Fibroblast of pulmonary artery (primary cell): ENCODE measurements around the gene SERPINH1.

Source experiments
- DNase-seq: peaks from one replicate; pipeline ENCODE4 v3.0.0-alpha.2; 2010; ENCODE audit warnings: low read depth
- H3K4me3 ChIP-seq: replicated peaks from 2 replicates; pipeline ENCODE4 v1.5.1; 2011; ENCODE audit warnings: low read depth, mild to moderate bottlenecking, control low read depth, low read length, moderate library complexity
- CTCF ChIP-seq: IDR thresholded peaks from 2 replicates; pipeline ENCODE4 v1.5.1; 2011; ENCODE audit warnings: mild to moderate bottlenecking, control low read depth, low read length, inconsistent platforms; ENCODE audit errors: missing control alignments

SERPINH1 gene

DNA sequence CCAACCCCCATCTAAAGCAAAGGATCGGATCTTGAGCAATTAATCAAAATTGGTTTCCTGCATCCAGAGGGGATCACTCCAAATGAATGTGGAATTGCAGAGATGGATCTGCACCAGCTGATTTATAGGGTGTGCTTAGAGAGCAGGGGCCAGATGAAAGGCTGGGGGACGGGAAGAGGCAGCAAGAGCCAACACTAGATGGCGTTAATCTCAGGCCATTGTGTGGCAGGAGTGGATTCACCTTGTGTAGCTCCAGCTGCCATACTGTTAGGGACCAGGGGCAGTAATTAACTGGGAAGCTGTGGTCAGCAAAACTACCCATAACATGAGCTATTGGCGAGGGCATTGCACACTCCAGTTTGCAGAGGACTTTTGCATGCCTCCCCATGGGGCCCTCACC is 35.6 kb downstream of the SERPINH1 start:
- peak; percentile 44 for DNase-seq
- peak; percentile 71 for TF ChIP-seq CTCF
- H3K4me3 ChIP-seq = no peak overlapping the region

GRCh38 chr11:75598264-75598663 is 36.2 kb downstream of the SERPINH1 start:
- no peak overlapping the region for H3K4me3 ChIP-seq
- no peak for TF ChIP-seq CTCF
- no peak for DNase-seq

DNA sequence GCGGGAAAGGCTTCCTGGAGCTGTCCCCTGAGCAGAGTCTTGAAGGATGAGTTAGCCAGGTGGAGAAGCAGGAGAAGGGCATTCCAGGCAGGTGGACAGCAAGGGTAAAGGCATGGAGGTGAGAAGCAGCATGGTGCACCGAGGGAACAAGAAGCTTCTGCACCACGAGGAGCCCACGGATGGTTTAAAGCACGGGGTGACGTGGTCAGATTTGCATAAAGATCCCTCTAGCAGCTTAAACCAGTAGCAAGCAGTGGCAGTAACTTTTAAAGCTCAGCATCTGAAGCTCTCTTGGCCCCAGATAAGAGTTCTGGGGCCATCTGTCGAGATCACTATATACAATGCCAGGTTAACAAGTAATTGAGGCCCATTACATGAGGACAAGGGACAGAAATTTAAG is 36.8 kb downstream of the SERPINH1 start:
- no peak for TF ChIP-seq CTCF
- no peak for DNase-seq
- no peak overlapping the region for H3K4me3 ChIP-seq

- H3K4me3 ChIP-seq = no peak overlapping the region
- TF ChIP-seq CTCF = no peak
- DNase-seq = no peak
Observed at GRCh38 chr11:75600356-75600755, 38.3 kb downstream of the SERPINH1 start.

GRCh38 chr11:75601494-75601893 is 39.4 kb downstream of the SERPINH1 start:
- H3K4me3 ChIP-seq = no peak overlapping the region
- no peak for DNase-seq
- no peak for TF ChIP-seq CTCF

DNA sequence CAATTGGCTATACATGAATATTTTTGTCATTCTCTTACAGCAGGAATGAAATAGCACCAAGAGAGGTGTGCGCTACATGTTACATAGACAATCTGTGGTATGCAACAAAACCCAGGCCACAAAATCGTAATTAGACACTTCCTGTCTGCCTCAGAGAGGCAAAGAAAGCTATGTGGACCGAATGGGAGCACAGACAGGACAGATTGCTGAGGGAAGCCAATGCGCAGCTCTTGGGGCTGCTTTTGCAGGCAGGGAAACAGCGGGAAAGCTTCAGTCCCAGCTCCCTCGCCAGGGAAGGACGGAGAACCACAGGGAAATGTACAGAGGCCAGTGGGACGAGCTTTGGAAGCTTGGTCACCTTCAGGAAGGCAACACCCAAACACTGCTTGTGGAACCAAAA is 40.9 kb downstream of the SERPINH1 start:
- no peak for DNase-seq
- no peak for TF ChIP-seq CTCF
- no peak overlapping the region for H3K4me3 ChIP-seq

DNA sequence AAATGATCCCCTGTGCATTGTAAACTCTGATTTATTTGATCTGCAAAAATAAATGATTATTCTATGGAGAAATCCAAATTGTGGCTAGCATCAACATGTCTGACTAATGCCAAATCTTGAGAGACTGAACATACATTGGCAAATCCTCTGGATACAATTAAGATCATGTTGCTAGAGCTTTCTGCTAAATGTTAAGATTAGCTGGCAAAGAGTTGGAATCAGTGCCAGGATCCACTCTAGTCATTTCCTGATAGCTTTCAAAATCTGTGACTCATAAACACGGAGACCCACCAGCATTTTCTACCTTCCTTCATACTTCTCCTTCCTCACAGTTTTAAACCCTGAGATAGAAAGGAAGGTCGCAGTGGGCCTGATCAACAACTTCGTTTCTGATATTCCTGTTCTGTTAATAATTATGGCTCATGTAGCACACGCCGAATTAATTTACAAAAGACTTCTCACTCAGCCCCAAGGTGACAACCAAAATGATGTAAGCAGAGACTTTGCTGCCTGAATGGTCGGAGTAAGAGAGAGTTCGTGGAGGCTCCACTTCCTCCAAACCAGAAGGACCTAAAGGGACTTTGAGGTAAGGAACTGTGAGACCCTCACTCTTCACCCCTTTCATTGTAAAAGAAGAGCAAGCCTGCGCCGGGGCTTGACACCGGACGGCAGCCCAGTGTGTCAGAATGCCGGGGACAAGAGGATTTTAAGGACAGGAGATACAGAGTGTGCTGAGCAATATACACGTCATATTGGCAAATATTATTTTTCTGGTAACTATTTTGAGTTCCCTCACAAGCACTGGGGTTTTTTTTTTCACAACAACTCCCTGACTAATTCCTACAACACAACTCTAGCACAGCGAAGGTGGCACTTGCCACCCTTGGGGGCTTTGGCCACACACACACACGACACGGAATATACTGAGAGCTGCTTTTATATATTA is 42.0 kb downstream of the SERPINH1 start:
- no peak for TF ChIP-seq CTCF
- DNase-seq = peak; percentile 92
- no peak overlapping the region for H3K4me3 ChIP-seq
